GM18909 (cell line): ENCODE measurements around the gene LPIN1.
A peak's percentile ranks its signal among the peaks of the same experiment; 100 is the strongest.

Experiments used
- ATAC-seq: cut with Tn5 transposase; IDR thresholded peaks from one replicate; pipeline ENCODE4 v1.9.1; 2021; ENCODE audit warnings: mild to moderate bottlenecking; ENCODE audit not compliant: unreplicated experiment, poor library complexity

Gene LPIN1, protein sequence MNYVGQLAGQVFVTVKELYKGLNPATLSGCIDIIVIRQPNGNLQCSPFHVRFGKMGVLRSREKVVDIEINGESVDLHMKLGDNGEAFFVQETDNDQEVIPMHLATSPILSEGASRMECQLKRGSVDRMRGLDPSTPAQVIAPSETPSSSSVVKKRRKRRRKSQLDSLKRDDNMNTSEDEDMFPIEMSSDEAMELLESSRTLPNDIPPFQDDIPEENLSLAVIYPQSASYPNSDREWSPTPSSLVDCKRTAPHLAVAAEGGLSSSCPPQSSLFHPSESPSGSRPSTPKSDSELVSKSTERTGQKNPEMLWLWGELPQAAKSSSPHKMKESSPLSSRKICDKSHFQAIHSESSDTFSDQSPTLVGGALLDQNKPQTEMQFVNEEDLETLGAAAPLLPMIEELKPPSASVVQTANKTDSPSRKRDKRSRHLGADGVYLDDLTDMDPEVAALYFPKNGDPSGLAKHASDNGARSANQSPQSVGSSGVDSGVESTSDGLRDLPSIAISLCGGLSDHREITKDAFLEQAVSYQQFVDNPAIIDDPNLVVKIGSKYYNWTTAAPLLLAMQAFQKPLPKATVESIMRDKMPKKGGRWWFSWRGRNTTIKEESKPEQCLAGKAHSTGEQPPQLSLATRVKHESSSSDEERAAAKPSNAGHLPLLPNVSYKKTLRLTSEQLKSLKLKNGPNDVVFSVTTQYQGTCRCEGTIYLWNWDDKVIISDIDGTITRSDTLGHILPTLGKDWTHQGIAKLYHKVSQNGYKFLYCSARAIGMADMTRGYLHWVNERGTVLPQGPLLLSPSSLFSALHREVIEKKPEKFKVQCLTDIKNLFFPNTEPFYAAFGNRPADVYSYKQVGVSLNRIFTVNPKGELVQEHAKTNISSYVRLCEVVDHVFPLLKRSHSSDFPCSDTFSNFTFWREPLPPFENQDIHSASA

GRCh38 chr2:11746376-11746806 is at the start of gene LPIN1:
TSS of gene LPIN1 (plus strand) at chr2:11746632. CDS start at chr2:11765542, 18,910 bp downstream.
- peak; percentile 58 for ATAC-seq

DNA sequence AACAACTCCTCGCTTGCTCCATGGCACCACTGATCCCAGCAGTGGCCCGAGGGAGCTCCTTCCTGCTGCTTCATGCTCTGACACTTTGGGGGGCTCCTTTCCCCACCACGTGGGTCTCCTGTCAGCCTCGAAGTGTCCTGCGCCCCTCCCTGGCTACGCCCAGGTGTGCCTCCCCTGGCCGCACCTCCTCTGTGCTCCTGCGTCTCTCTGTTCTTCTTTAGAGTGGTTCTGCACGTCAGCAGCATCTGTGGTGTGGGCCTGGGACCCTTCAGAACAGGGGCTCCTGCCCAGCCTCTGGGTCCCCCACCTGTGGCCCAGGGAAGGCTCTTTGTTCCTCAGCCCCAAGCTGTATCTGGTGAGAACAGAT is 49.7 kb upstream of the LPIN1 start:
- no peak for ATAC-seq

- ATAC-seq = no peak
These were observed 49.1 kb upstream of the LPIN1 start for GRCh38 chr2:11697103-11697871.

GRCh38 chr2:11698009-11698922 is 48.2 kb upstream of the LPIN1 start:
- no peak for ATAC-seq

GRCh38 chr2:11699686-11700670 is 46.5 kb upstream of the LPIN1 start:
- no peak for ATAC-seq

- ATAC-seq = no peak
These were observed 45.2 kb upstream of the LPIN1 start for GRCh38 chr2:11701206-11701605.

DNA sequence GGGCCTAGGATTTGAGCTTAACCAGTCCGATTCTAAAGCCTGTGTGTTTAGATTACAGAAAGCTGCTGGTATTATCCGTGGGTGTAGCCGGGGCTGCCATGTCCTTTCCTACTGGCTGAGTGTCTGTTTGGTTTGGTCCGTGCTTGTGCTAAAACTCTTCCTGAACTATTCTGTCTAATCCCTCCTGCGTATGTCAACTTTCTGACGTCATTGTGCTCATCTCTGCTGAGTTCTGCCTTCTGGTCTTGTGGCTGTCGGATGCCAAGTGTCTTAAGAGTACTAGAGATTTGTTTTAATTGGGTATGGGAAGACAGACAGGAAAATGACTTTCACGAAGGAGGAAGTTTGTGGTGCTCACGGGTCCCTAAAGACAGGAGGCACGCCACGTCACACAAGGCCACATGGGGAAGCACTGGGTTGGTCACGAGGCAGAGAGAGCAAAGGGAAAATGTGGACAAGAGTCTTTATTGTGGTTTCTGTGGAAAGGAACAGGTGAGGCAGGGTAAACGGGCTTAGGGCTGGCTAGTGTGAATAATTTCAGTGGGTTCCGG is 44.6 kb upstream of the LPIN1 start:
- no peak for ATAC-seq

- ATAC-seq = no peak
These were observed 43.5 kb upstream of the LPIN1 start for GRCh38 chr2:11702946-11703345.

DNA sequence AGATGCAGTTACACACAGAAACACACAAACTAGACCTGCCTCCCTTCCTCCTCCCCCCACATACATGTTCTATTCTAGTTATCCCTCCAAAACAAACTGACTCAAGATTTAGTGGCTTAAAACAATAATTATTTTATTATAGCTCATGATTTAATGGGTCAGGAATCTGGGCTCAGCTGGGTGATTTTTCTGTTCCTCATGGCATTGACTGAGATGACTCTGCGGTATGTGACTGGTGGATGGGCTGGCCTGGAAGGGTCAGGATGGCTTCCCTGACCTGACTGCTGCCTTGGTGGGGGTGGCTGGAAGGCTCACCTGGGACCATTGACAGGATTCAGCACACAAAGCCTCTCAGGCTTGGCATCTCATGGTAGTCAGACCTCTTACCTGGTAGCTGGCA is 42.7 kb upstream of the LPIN1 start:
- no peak for ATAC-seq

GRCh38 chr2:11705063-11705462 is 41.4 kb upstream of the LPIN1 start:
- ATAC-seq = no peak

- no peak for ATAC-seq
These were observed 40.7 kb upstream of the LPIN1 start for GRCh38 chr2:11705711-11706110.

GRCh38 chr2:11708106-11708505 is 38.3 kb upstream of the LPIN1 start:
- no peak for ATAC-seq

- no peak for ATAC-seq
These were observed 37.1 kb upstream of the LPIN1 start for GRCh38 chr2:11709293-11709692.

DNA sequence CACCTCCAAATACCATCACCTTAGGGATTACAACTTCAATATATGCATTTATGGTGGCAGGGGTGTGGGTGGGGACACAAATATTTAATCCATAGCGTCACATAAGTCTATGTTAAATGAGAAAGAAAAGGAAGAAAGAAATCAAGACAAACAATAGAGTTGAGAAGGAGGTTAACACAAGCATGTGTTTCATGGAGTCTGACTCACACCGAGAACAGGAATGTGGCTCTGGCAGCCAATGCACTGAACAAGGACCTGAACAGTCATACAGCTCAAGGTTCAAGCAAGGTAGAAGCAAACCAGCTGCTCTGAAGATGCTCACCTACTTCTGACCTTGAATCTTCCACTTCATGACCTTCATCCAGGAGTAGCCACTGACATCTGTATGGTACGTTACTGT is 36.2 kb upstream of the LPIN1 start:
- no peak for ATAC-seq

DNA sequence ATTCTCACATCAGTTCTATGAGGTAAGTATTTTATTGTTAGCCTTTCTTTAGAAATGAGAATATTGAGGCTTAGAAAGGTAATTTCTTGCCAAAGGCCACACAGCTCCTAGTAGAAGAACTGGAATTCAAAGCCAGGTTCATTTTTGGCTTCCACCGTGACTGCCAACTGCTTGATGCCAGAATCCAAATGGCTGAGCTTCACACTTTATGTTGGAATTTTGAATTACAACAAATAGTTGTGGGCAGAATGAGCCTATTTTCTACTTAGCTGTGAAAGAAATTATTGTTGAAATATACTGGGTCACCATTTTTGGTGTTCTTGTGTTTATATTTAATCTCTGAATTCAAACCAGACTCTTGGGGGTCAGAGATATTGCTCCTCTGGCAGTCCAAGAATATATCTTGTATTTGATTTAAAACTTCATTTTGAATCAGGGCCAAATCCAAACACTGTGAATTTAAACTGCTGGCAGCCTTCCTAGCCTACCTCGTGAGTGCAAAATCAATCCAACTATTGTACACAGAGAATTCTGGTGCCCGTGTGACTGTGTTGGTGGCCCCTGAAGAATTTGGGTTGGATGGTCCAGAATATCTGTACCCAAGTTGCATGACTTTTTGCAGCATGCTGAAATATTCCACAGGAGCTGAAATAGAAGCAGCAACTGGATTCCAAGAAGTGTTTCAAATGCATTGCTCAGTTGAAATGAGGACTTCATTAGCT is 35.6 kb upstream of the LPIN1 start:
- no peak for ATAC-seq

- no peak for ATAC-seq
These were observed 35.1 kb upstream of the LPIN1 start for GRCh38 chr2:11711354-11711716.

DNA sequence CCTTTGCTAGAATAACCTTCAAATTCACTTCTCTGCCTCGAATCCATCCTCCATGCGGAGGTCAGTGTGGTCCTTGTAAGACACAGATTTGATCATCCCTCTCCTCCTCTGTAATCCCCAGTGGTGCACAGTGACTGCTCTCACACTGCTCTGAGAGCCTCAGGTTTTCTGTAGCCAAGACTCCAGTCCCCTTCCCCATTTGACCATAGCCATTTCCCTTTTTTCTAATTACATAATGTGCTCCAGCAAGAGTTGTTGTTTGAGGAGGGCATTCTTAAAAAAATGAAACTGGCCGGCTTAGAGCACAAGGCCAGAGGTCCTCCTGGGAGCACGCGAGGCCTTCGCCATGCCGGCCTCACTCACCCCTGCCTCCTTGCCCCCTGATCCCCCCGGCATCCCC is 34.7 kb upstream of the LPIN1 start:
- no peak for ATAC-seq

GRCh38 chr2:11712866-11713265 is 33.6 kb upstream of the LPIN1 start:
- ATAC-seq = no peak
